PC-9 (cell line): ENCODE measurements around the gene SLC35F4.
A peak's percentile ranks its signal among the peaks of the same experiment; 100 is the strongest.

Experiments
- CTCF ChIP-seq: fragments of 200-600 bp; sonication (generic); conservative IDR thresholded peaks from 2 replicates; pipeline ENCODE4 v1.6.1; 2017; ENCODE audit warnings: mixed run types, antibody characterized with exemption, mild to moderate bottlenecking, moderate library complexity
- EZH2 ChIP-seq: fragments of 200-600 bp; sonication (generic); IDR thresholded peaks from 2 replicates; pipeline ENCODE4 v1.8.0; 2017; ENCODE audit warnings: antibody characterized with exemption, low read depth

- peak; percentile 65 for TF ChIP-seq CTCF
- TF ChIP-seq EZH2: no peak
Observed at GRCh38 chr14:57871459-57872080, 5.7 kb upstream of the SLC35F4 start.
